Thyroid gland (tissue), 4 donors: ENCODE measurements around the gene EBP.

ENCODE experiments used
- POLR2A ChIP-seq, 2 donors: fragments of 450-650 bp; IDR thresholded peaks; one replicate each; pipeline ENCODE4 v1.6.1; 2017; ENCODE audit warnings: antibody characterized with exemption in 2 of 2, mild to moderate bottlenecking in 2 of 2, moderate library complexity in 1 of 2
- TF ChIP-seq, protein P1 (sequence below), 6 experiments: fragments of 200-600 bp in 3 of 6; fragments of 450-650 bp in 3 of 6; sonication (generic) in 3 of 6; IDR thresholded peaks; one replicate each; pipeline ENCODE4 v1.5.1; 2016 to 2019; ENCODE audit warnings: antibody characterized with exemption in 6 of 6, mild to moderate bottlenecking in 2 of 6, inconsistent platforms in 1 of 6, moderate library complexity in 1 of 6

DNA sequence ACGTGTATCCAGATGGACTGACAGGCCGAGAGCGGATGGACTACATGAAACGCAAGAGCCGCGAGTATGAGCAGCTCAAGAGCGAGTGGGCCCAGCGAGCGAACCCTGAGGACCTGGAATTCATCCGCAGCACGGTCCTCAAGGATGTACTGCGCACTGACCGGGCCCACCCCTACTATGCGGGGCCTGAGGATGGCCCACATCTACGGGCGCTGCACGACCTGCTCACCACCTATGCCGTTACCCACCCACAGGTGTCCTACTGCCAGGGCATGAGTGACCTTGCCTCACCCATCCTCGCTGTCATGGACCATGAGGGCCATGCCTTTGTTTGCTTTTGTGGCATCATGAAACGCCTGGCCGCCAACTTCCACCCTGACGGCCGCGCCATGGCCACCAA is 38.0 kb downstream of the EBP start:
- TF ChIP-seq, protein P1, sequence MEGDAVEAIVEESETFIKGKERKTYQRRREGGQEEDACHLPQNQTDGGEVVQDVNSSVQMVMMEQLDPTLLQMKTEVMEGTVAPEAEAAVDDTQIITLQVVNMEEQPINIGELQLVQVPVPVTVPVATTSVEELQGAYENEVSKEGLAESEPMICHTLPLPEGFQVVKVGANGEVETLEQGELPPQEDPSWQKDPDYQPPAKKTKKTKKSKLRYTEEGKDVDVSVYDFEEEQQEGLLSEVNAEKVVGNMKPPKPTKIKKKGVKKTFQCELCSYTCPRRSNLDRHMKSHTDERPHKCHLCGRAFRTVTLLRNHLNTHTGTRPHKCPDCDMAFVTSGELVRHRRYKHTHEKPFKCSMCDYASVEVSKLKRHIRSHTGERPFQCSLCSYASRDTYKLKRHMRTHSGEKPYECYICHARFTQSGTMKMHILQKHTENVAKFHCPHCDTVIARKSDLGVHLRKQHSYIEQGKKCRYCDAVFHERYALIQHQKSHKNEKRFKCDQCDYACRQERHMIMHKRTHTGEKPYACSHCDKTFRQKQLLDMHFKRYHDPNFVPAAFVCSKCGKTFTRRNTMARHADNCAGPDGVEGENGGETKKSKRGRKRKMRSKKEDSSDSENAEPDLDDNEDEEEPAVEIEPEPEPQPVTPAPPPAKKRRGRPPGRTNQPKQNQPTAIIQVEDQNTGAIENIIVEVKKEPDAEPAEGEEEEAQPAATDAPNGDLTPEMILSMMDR (IDR thresholded peaks at IDR 0.05), result no peak
- TF ChIP-seq POLR2A (IDR thresholded peaks at IDR 0.05), result no peak
